T-helper 1 cell treated with Interleukin-12 subunit alpha and Interleukin-12 subunit beta and Interleukin-4 antibody, amounts not matched to agents 30 μg/mL and 1 μg/mL, for 36 hours (primary cell): ENCODE results near the gene EXOC6.
"Not testable (repeated sequence)": the region's sequence is repeated elsewhere in the genome, so short reads cannot be mapped to it uniquely, and the experiment has no call there.

ENCODE experiments used
- H3K27ac Mint-ChIP-seq: one replicate; pipeline ENCODE4 v1.8.0; 2021; ENCODE audit warnings: mild to moderate bottlenecking, mixed read lengths
- H3K27me3 Mint-ChIP-seq: one replicate; pipeline ENCODE4 v1.8.0; 2021; ENCODE audit warnings: low read depth, mixed read lengths
- H3K36me3 Mint-ChIP-seq: one replicate; pipeline ENCODE4 v1.8.0; 2021; ENCODE audit warnings: low read depth, mixed read lengths
- H3K4me1 Mint-ChIP-seq: one replicate; pipeline ENCODE4 v1.8.0; 2021; ENCODE audit warnings: low read depth, mixed read lengths
- H3K4me3 Mint-ChIP-seq: one replicate; pipeline ENCODE4 v1.8.0; 2021; ENCODE audit warnings: mild to moderate bottlenecking, moderate library complexity, mixed read lengths
- H3K9me3 Mint-ChIP-seq: one replicate; pipeline ENCODE4 v1.8.0; 2021; ENCODE audit warnings: mixed read lengths

Gene EXOC6

DNA sequence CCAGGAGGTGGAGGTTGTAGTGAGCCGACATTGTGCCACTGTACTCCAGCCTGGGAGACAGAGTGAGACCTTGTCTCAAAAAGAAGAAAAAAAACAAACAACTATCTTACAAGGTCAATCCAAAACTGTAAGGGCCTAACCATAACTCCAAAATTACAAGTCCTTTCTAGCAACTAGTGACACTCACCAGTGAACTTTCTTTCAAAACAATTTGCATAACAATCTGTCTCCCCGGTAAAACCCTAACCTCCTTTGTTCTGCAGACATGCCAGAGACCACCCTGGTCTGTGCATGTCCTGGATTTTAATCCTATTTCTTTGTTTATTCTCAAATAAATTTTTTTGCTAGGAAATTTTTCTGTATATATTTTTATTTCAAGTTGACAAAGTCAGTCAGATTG lies 68.1 kb downstream of the EXOC6 start:
- Mint-ChIP-seq H3K36me3 (peaks cover 11% of the 10 kb centered on the region), H3K9me3 (peaks cover 11% of the 10 kb centered on the region), H3K27ac (no peak overlapping the region), H3K4me1 (no peaks in the 10 kb centered on the region), H3K4me3 (no peak overlapping the region), H3K27me3 (no peaks in the 10 kb centered on the region)

DNA sequence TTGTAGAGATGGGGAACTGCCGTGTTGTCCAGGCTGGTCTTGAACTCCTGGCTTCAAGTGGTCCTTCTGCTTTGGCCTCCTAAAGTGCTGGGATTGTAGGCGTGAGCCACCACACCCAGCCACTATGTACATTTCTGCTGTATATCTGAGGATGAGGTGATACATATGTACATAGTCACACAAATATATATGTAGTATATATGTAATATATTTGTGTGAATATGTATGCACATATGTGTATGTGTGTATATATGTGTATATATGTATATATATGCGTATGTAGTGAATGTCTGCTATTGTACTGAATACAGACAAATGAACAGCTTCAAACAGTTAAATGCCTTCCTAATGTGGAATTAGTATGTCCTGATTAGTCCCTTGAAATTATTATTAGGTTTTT lies 70.3 kb downstream of the EXOC6 start:
- no peak overlapping the region for H3K4me3 Mint-ChIP-seq
- H3K27ac Mint-ChIP-seq, result no peak overlapping the region
- H3K4me1 Mint-ChIP-seq, result no peaks in the 10 kb centered on the region
- no peaks in the 10 kb centered on the region for H3K27me3 Mint-ChIP-seq
- peaks cover 11% of the 10 kb centered on the region for H3K36me3 Mint-ChIP-seq
- peaks cover 11% of the 10 kb centered on the region for H3K9me3 Mint-ChIP-seq

DNA sequence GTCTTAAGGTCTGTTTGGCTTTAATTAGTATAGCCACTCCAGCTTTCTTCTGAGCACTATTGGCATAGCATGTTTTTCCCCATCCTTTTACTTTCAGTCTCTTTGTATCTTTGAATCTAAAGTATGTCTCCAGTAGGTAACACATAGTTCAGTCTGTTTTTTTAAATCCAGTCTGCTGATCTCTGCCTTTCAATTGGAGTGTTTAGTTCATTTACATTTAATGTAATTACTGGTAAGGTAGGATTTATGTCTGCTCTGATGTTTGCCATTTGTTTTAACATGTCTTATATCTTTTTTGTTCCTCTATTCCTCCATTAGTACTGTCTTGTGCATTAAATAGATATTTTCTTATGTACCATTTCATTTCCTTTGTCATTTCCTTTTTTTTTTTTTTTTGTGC lies 72.5 kb downstream of the EXOC6 start:
- Mint-ChIP-seq H3K4me3 (no peak overlapping the region), H3K9me3 (peaks cover 11% of the 10 kb centered on the region), H3K4me1 (no peaks in the 10 kb centered on the region), H3K27ac (no peak overlapping the region), H3K27me3 (no peaks in the 10 kb centered on the region), H3K36me3 (peaks cover 9% of the 10 kb centered on the region)

DNA sequence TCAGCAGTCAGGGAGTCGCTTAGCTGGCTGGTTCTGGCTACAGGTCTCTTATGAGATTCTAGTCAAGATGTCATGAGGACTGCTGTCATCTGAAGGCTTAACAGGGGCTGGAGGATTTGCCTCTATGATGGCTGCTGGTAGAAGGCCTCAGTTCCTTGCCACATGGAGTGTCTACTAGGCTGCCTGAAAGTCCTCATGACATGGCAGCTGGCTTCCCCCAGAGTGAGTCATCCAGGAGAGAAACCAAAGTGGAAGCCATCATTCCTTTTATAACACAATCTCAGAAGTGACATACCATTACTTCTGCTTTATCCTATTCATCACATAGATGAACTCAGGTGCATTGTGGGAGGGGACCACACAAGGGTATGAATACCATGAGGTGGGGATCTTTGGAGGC lies 75.1 kb downstream of the EXOC6 start:
- Mint-ChIP-seq H3K9me3 (peaks cover 11% of the 10 kb centered on the region), H3K27me3 (no peaks in the 10 kb centered on the region), H3K27ac (no peak overlapping the region), H3K36me3 (peaks cover 9% of the 10 kb centered on the region), H3K4me3 (no peak overlapping the region), H3K4me1 (no peaks in the 10 kb centered on the region)

DNA sequence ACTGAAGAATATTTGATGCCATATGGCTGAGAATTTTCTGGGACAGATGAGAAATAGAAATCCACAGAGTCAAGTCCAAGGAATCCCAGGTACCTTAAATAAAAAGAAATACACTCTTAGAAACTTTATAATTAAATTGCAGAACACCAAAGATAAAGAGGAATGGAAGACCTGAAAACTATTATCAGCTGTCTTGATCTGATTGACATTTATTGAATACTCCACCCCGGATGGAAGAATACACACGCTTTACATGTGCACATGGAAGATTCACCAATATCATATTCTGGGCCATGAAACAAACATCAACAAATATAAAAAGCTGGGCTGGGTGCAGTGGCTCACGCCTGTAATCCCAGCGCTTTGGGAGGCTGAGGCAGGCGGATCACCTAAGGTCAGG lies 81.6 kb downstream of the EXOC6 start:
- Mint-ChIP-seq H3K9me3 (no peaks in the 10 kb centered on the region), H3K36me3 (peaks cover 8% of the 10 kb centered on the region), H3K27me3 (no peaks in the 10 kb centered on the region), H3K4me1 (no peaks in the 10 kb centered on the region), H3K27ac (no peak overlapping the region), H3K4me3 (no peak overlapping the region)

DNA sequence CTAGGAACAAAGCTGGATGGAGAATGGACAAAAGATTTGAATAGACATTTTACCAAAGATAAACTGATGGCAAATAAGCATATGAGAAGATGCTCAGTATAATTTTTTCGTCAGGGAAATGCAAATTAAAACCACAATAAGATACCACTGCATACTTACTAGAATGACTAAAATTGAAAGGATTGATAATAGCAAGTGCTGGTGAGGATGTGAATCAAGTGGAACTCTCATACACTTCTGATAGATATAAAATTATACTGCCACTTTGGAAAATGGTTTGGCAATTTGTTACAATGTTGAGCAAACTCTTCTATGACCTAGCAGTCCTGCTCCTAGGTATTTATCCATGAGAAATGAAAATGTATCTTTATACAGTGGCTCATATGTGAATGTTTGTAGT lies 83.3 kb downstream of the EXOC6 start:
- Mint-ChIP-seq H3K27ac (no peak overlapping the region), H3K9me3 (no peaks in the 10 kb centered on the region), H3K4me1 (no peaks in the 10 kb centered on the region), H3K27me3 (no peaks in the 10 kb centered on the region), H3K36me3 (peaks cover 8% of the 10 kb centered on the region), H3K4me3 (no peak overlapping the region)

DNA sequence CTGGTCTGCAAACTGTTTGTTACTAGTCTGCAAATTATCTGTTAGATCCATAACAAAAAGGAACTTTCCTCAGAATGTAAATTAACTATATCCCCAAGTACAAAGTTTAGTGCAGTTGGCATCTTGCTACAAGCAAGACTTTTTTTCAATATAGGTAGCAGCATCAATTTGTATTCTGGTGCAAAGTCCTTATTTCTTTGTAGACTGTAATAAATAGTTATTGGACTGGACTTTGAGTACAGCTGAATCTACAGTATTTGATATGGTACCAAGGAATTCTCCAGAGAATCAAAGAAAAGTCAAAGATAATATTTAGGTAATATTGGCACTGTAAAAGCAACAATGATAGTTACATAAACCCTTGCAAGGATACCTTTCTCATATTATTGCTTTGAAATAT lies 89.6 kb downstream of the EXOC6 start:
- H3K9me3 Mint-ChIP-seq, result no peaks in the 10 kb centered on the region
- no peaks in the 10 kb centered on the region for H3K4me1 Mint-ChIP-seq
- no peak overlapping the region for H3K4me3 Mint-ChIP-seq
- no peaks in the 10 kb centered on the region for H3K36me3 Mint-ChIP-seq
- H3K27me3 Mint-ChIP-seq, result no peaks in the 10 kb centered on the region
- H3K27ac Mint-ChIP-seq, result no peak overlapping the region

DNA sequence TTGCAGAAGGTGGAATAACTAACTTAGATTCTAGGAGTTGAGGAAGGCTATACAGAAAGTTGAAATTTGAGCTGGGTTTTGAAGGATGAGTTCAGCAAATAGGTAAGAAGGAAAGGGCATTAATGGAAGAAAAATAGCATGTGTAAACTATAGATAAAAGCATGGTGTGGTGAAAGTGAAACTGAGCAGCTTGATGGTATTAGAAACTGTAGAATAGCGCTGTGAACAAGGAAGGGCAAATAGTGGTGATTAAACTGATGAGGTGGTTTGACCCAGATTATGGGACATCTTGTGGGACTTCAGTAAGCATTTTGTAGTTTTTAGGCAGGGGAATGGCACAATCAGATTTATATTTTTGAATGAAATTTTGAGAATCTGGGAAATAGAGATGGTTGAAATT lies 90.5 kb downstream of the EXOC6 start:
- Mint-ChIP-seq H3K27ac (no peak overlapping the region), H3K4me3 (no peak overlapping the region), H3K36me3 (no peaks in the 10 kb centered on the region), H3K9me3 (no peaks in the 10 kb centered on the region), H3K4me1 (no peaks in the 10 kb centered on the region), H3K27me3 (no peaks in the 10 kb centered on the region)

DNA sequence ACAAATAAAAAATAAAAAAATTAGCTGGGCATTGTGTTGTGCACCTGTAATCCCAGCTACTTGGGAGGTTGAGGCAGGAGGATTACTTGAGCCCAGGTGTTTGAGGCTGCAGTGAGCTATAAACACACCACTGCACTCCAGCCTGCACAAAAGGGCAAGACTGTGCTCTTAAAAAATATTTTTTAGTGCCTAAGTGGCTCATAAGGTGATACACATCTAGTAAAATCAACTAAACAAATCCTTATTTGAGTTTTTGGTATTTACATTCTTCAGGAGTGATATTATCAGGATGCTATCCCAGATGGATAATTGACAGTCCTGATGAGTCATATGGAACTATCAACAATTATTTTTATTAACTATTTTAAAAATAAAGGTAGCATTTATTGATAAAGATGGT lies 93.9 kb downstream of the EXOC6 start:
- H3K9me3 Mint-ChIP-seq, result no peaks in the 10 kb centered on the region
- H3K27me3 Mint-ChIP-seq, result no peaks in the 10 kb centered on the region
- no peak overlapping the region for H3K4me3 Mint-ChIP-seq
- H3K4me1 Mint-ChIP-seq, result no peaks in the 10 kb centered on the region
- H3K36me3 Mint-ChIP-seq, result peaks cover 6% of the 10 kb centered on the region
- H3K27ac Mint-ChIP-seq, result no peak overlapping the region

DNA sequence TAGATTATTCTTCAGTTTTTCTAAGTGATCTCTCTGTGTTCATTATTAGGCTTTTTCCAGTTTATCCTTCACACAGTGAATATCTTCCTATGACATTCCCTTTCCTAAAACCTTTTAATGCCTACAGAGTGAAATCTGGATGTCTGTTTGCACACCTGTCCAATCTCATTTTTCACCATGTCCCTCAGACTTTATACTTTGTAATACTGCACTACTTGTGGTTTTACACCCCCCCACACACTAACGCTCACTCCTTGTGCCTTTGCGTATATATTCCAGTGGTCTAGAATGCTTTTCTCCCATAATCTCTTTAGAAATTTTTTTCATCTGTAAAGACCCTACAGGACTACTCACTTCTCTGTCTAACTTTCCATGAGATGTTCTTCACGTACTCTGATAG lies 98.2 kb downstream of the EXOC6 start:
- Mint-ChIP-seq H3K4me1 (no peaks in the 10 kb centered on the region), H3K27me3 (no peaks in the 10 kb centered on the region), H3K36me3 (peaks cover 19% of the 10 kb centered on the region), H3K4me3 (no peak overlapping the region), H3K9me3 (no peaks in the 10 kb centered on the region), H3K27ac (no peak overlapping the region)

DNA sequence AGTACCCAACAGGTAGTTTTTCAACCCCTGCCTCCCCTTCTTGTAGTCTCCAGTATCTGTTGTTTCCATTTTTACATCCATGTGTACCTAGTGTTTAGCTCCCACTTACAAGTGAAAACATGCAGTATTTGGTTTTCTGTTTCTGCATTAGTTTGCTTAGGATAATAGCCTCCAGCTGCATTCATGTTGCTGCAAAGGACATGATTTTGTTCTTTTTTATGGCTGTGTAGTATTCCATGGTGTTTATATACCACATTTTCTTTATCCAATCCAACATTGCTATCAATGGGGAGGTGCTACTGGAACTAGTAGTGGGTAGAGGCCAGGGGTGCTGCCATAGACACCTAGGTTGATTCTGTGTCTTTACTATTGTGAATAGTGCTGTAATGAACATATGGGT lies 104.3 kb downstream of the EXOC6 start:
- not testable (repeated sequence) for H3K27me3 Mint-ChIP-seq, H3K4me3 Mint-ChIP-seq, H3K9me3 Mint-ChIP-seq, H3K4me1 Mint-ChIP-seq, H3K27ac Mint-ChIP-seq
- peaks cover 10% of the 10 kb centered on the region for H3K36me3 Mint-ChIP-seq

DNA sequence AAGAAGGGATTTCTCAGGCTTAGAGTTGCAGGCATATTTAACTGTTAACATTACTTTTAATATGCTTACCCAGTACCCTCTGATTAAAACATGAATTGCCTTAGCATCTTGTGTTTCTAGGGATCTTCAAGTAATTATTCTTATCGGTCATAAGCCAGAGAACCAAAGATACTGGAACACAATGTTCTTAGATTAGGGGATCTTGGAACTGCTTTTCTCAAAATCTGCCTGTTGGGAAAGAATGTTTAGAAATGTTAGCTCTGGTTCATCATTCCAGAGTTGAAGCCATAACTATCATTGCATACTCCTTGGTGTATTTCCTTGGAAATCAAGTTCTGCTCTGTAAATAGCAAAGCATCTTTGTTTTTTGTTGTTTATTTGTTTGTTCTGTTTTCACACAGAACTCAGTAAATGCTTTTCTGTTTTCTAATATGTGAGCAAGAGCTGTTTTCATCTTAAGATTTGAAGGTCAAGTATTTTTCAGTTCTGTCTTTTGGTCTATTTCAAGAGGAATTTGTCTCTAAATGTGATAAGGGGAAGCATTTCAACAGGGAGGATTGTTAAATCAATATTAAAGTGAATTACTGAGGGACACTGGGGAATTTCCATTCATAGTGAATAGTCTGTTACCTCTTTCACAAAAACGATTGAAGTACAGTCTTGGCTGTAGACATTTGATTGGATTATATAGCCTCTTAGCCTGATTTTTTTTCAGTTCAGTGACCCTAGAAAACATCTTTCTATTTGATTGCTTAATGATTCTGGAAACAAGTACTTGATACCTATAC lies 109.1 kb downstream of the EXOC6 start:
- H3K4me1 Mint-ChIP-seq, result no peaks in the 10 kb centered on the region
- H3K36me3 Mint-ChIP-seq, result peaks cover 4% of the 10 kb centered on the region
- no peak overlapping the region for H3K4me3 Mint-ChIP-seq
- no peaks in the 10 kb centered on the region for H3K27me3 Mint-ChIP-seq
- no peak overlapping the region for H3K27ac Mint-ChIP-seq
- H3K9me3 Mint-ChIP-seq, result no peaks in the 10 kb centered on the region

DNA sequence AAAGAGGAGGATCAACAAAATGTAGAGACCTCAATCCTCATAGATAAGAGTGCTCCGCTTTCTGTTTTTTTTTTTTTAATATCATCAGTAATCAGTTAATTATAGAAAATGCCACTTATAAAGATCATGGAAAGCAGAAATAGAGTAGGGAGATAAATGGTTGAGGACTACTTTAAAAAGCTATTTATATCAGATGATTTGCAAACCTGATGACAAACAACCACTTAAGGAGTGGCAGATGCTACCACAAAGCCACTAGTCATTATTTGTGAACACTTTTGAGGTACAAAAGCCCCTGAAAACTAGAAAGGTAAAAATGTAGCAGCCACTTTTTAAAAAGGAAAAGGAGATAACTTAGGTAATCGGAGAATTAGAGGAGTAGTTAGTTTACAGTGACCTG lies 113.3 kb downstream of the EXOC6 start:
- H3K36me3 Mint-ChIP-seq, result peaks cover 4% of the 10 kb centered on the region
- H3K27me3 Mint-ChIP-seq, result no peaks in the 10 kb centered on the region
- H3K27ac Mint-ChIP-seq, result no peak overlapping the region
- no peaks in the 10 kb centered on the region for H3K9me3 Mint-ChIP-seq
- no peaks in the 10 kb centered on the region for H3K4me1 Mint-ChIP-seq
- H3K4me3 Mint-ChIP-seq, result no peak overlapping the region

DNA sequence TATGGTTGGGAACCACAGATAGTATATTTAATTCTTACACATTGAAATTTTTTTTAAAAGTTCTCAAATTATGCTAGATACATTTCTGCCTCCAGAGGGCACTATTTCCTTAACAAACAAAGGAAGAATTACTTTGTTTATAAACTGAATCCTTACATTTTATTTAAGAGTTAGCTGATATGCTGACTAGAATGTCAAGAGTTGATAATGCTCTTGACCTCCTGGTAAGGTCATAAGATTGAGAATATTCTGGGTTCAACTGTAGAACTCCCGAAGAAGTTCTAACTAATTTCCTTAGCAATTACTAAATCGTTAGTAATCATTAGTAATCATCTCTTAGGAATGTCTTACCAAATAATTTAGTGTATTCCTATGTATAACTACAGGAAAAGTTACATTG lies 117.0 kb downstream of the EXOC6 start:
- no peak overlapping the region for H3K4me3 Mint-ChIP-seq
- H3K27ac Mint-ChIP-seq, result no peak overlapping the region
- no peaks in the 10 kb centered on the region for H3K36me3 Mint-ChIP-seq
- H3K4me1 Mint-ChIP-seq, result no peaks in the 10 kb centered on the region
- no peaks in the 10 kb centered on the region for H3K9me3 Mint-ChIP-seq
- H3K27me3 Mint-ChIP-seq, result no peaks in the 10 kb centered on the region

DNA sequence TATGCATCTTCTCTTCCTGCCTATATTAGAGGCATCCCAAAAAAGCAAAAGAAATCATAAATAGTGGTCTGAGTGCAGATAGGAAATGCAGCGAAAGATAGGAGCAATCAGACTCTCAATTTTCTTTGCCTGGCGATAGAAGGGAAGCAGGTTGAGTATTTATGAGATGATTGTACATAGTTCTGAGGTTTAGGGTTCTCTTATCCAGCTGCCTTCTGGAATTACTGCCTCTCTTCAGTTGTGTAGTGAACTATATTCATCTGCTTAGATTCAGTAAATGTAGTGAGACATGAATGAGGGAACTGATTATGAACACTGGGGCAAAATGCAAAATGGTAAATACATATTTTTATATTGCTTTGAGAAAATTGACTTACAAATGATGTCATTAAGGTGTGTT lies 119.3 kb downstream of the EXOC6 start:
- no peak overlapping the region for H3K4me3 Mint-ChIP-seq
- H3K36me3 Mint-ChIP-seq, result peaks cover 9% of the 10 kb centered on the region
- no peaks in the 10 kb centered on the region for H3K9me3 Mint-ChIP-seq
- no peaks in the 10 kb centered on the region for H3K27me3 Mint-ChIP-seq
- no peak overlapping the region for H3K27ac Mint-ChIP-seq
- no peaks in the 10 kb centered on the region for H3K4me1 Mint-ChIP-seq

DNA sequence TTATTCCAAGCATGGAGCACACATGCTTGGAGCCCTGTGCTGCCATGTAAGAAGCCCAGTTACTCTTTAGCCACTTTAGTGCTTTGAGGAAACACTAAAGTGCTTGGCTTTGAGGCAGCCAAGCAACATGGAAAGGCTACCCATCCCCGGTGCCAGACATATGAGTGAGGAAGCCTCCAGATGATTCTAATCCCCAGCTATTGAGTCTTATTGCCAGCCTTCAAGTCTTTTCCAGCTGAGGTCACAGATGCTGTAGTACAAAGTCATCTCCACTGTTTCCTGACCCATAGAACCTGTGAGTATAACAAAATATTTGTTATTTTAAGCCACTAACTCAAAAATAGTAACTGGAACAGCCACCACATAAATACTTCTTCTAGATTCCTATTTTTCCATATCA lies 120.8 kb downstream of the EXOC6 start:
- Mint-ChIP-seq H3K4me1 (no peaks in the 10 kb centered on the region), H3K27me3 (no peaks in the 10 kb centered on the region), H3K4me3 (no peak overlapping the region), H3K36me3 (peaks cover 12% of the 10 kb centered on the region), H3K27ac (no peak overlapping the region), H3K9me3 (no peaks in the 10 kb centered on the region)
